ENCODE data around the gene KLHDC4. TPM values are rescaled to one million over a fixed set of nuclear protein-coding genes. Genes with fewer than 3 reads are reported as not detected.
A peak's percentile ranks its signal among the peaks of the same experiment; 100 is the strongest.
"Not testable (repeated sequence)": the region's sequence is repeated elsewhere in the genome, so short reads cannot be mapped to it uniquely, and the experiment has no call there.

Gene KLHDC4
- total RNA-seq, 2 experiments from 2014 or later = 99.4 to 105 TPM

- Mint-ChIP-seq H3K27me3 (peaks cover 2% of the 10 kb centered on the region), H3K36me3 (no peaks in the 10 kb centered on the region), H3K9me3 (no peaks in the 10 kb centered on the region), H3K27ac (no peak overlapping the region), H3K4me3 (no peak overlapping the region), H3K4me1 (peaks cover 4% of the 10 kb centered on the region)
- no peak for DNase-seq
- ATAC-seq (ENCODE audit: low read depth) = no peak
- POLR2A ChIA-PET = no interaction called here
Observed at GRCh38 chr16:87684711-87685404, 80.9 kb downstream of the KLHDC4 start.

GRCh38 chr16:87684106-87684677, 81.6 kb downstream of the KLHDC4 start:
- no peak for DNase-seq
- no peak overlapping the region for H3K4me3 Mint-ChIP-seq

GRCh38 chr16:87682852-87683399, 82.9 kb downstream of the KLHDC4 start:
- ATAC-seq (ENCODE audit: low read depth) (no peak), DNase-seq (no peak)
- Mint-ChIP-seq H3K36me3 (no peaks in the 10 kb centered on the region), H3K4me3 (no peak overlapping the region), H3K4me1 (peaks cover 4% of the 10 kb centered on the region), H3K27me3 (peaks cover 4% of the 10 kb centered on the region), H3K27ac (no peak overlapping the region), H3K9me3 (no peaks in the 10 kb centered on the region)
- POLR2A ChIA-PET = no interaction called here

More at GRCh38 chr16:87684106-87684677, 81.6 kb downstream of the KLHDC4 start:
- POLR2A ChIA-PET = no interaction called here
- no peak for ATAC-seq (ENCODE audit: low read depth)
- H3K27me3 Mint-ChIP-seq = peaks cover 2% of the 10 kb centered on the region
- no peak overlapping the region for H3K27ac Mint-ChIP-seq
- peaks cover 4% of the 10 kb centered on the region for H3K4me1 Mint-ChIP-seq
- no peaks in the 10 kb centered on the region for H3K9me3 Mint-ChIP-seq
- no peaks in the 10 kb centered on the region for H3K36me3 Mint-ChIP-seq

- Mint-ChIP-seq H3K27ac (no peak overlapping the region), H3K4me3 (no peak overlapping the region), H3K9me3 (no peaks in the 10 kb centered on the region), H3K27me3 (peaks cover 4% of the 10 kb centered on the region), H3K36me3 (no peaks in the 10 kb centered on the region), H3K4me1 (peaks cover 4% of the 10 kb centered on the region)
- POLR2A ChIA-PET = no interaction called here
- ATAC-seq (ENCODE audit: low read depth) = peak; percentile 19
- DNase-seq = no peak
Observed at GRCh38 chr16:87681981-87682570, 83.7 kb downstream of the KLHDC4 start.

GRCh38 chr16:87681051-87681602, 84.7 kb downstream of the KLHDC4 start:
- H3K36me3 Mint-ChIP-seq; H3K9me3 Mint-ChIP-seq; H3K27ac Mint-ChIP-seq; H3K4me1 Mint-ChIP-seq; POLR2A ChIA-PET; H3K4me3 Mint-ChIP-seq; H3K27me3 Mint-ChIP-seq; DNase-seq; ATAC-seq (ENCODE audit: low read depth): not testable (repeated sequence)

- ATAC-seq (ENCODE audit: low read depth) (no peak), DNase-seq (no peak)
- H3K27me3 Mint-ChIP-seq = peaks cover 2% of the 10 kb centered on the region
- peaks cover 4% of the 10 kb centered on the region for H3K4me1 Mint-ChIP-seq
- no peaks in the 10 kb centered on the region for H3K9me3 Mint-ChIP-seq
- no peak overlapping the region for H3K4me3 Mint-ChIP-seq
- H3K36me3 Mint-ChIP-seq = no peaks in the 10 kb centered on the region
- no peak overlapping the region for H3K27ac Mint-ChIP-seq
- POLR2A ChIA-PET = no interaction called here
Observed at GRCh38 chr16:87680272-87680644, 85.5 kb downstream of the KLHDC4 start.

GRCh38 chr16:87679593-87680271, 86.1 kb downstream of the KLHDC4 start:
- Mint-ChIP-seq H3K9me3 (no peaks in the 10 kb centered on the region), H3K36me3 (no peaks in the 10 kb centered on the region), H3K4me3 (no peak overlapping the region), H3K27me3 (peaks cover 2% of the 10 kb centered on the region), H3K27ac (no peak overlapping the region), H3K4me1 (peaks cover 4% of the 10 kb centered on the region)
- POLR2A ChIA-PET = no interaction called here
- ATAC-seq (ENCODE audit: low read depth) (no peak), DNase-seq (no peak)

GRCh38 chr16:87678618-87679017, 87.2 kb downstream of the KLHDC4 start:
- no peaks in the 10 kb centered on the region for H3K9me3 Mint-ChIP-seq
- H3K27ac Mint-ChIP-seq = no peak overlapping the region
- ATAC-seq (ENCODE audit: low read depth) = no peak
- H3K27me3 Mint-ChIP-seq = peaks cover 2% of the 10 kb centered on the region
- H3K4me1 Mint-ChIP-seq = peaks cover 7% of the 10 kb centered on the region
- DNase-seq = no peak
- no peak overlapping the region for H3K4me3 Mint-ChIP-seq
- no peaks in the 10 kb centered on the region for H3K36me3 Mint-ChIP-seq
- POLR2A ChIA-PET = no interaction called here

- ATAC-seq (ENCODE audit: low read depth) = no peak
- Mint-ChIP-seq H3K27me3 (peaks cover 2% of the 10 kb centered on the region), H3K4me3 (no peak overlapping the region), H3K4me1 (peaks cover 7% of the 10 kb centered on the region), H3K9me3 (no peaks in the 10 kb centered on the region), H3K36me3 (no peaks in the 10 kb centered on the region), H3K27ac (no peak overlapping the region)
- no peak for DNase-seq
- POLR2A ChIA-PET = no interaction called here
Observed at GRCh38 chr16:87677830-87678229, 88.0 kb downstream of the KLHDC4 start.

- H3K27me3 Mint-ChIP-seq = peaks cover 2% of the 10 kb centered on the region
- no peak for DNase-seq
- H3K9me3 Mint-ChIP-seq = no peaks in the 10 kb centered on the region
- H3K27ac Mint-ChIP-seq = no peak overlapping the region
- ATAC-seq (ENCODE audit: low read depth) = no peak
- POLR2A ChIA-PET = no interaction called here
- H3K4me3 Mint-ChIP-seq = no peak overlapping the region
- no peaks in the 10 kb centered on the region for H3K36me3 Mint-ChIP-seq
- H3K4me1 Mint-ChIP-seq = peaks cover 3% of the 10 kb centered on the region
Observed at GRCh38 chr16:87675111-87675719, 90.6 kb downstream of the KLHDC4 start.

GRCh38 chr16:87674419-87674818, 91.4 kb downstream of the KLHDC4 start:
- Mint-ChIP-seq H3K9me3 (no peaks in the 10 kb centered on the region), H3K36me3 (no peaks in the 10 kb centered on the region), H3K27me3 (peaks cover 2% of the 10 kb centered on the region), H3K27ac (no peak overlapping the region), H3K4me1 (peaks cover 3% of the 10 kb centered on the region), H3K4me3 (no peak overlapping the region)
- POLR2A ChIA-PET = interaction anchor here (0.6 kb wide), 1 partner anchor 1595 kb away, joined by 3 read pairs; no protein-coding TSS in a partner anchor
- ATAC-seq (ENCODE audit: low read depth) (no peak), DNase-seq (no peak)

- H3K27ac Mint-ChIP-seq = no peak overlapping the region
- POLR2A ChIA-PET = no interaction called here
- no peaks in the 10 kb centered on the region for H3K36me3 Mint-ChIP-seq
- H3K9me3 Mint-ChIP-seq = no peaks in the 10 kb centered on the region
- H3K27me3 Mint-ChIP-seq = no peaks in the 10 kb centered on the region
- no peak for DNase-seq
- H3K4me3 Mint-ChIP-seq = no peak overlapping the region
- no peak for ATAC-seq (ENCODE audit: low read depth)
- peaks cover 3% of the 10 kb centered on the region for H3K4me1 Mint-ChIP-seq
Observed at GRCh38 chr16:87671715-87672270, 94.0 kb downstream of the KLHDC4 start.

GRCh38 chr16:87671221-87671620, 94.6 kb downstream of the KLHDC4 start:
- Mint-ChIP-seq H3K27ac (no peak overlapping the region), H3K27me3 (no peaks in the 10 kb centered on the region), H3K4me3 (no peak overlapping the region), H3K9me3 (no peaks in the 10 kb centered on the region), H3K4me1 (peaks cover 3% of the 10 kb centered on the region), H3K36me3 (no peaks in the 10 kb centered on the region)
- ATAC-seq (ENCODE audit: low read depth) (no peak), DNase-seq (no peak)
- POLR2A ChIA-PET = no interaction called here
